ENCODE measurements around the gene LRRC72. TPM values are rescaled to one million over a fixed set of nuclear protein-coding genes. Genes with fewer than 3 reads are reported as not detected.

Gene LRRC72
- total RNA-seq, 1 experiment from 2014 or later, result not detected

DNA sequence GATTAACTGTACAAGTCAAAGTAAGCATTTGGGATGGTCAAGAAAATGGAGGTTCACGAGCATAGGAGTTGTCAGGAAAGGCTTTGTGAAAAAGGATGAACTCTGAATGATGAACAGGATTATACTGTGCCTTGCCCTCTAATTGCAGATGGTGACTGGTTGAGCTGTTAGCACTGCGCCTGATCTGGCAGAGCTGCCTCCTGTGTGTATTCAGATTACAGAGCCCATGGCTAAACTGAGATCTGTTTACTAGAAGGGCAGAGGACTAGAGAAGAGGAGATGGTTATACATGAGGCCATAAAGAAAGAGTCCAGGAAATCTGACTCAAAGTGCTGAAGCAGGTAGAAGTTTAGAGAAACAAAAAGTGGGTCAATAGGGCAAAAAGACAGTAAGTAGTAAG lies 29.7 kb downstream of the LRRC72 start:
- Mint-ChIP-seq H3K36me3 (ENCODE audit: insufficient read depth, unreplicated experiment) (no peaks in the 10 kb centered on the region), H3K27ac (ENCODE audit: low read depth, unreplicated experiment) (no peak overlapping the region), H3K4me1 (ENCODE audit: insufficient read depth, unreplicated experiment) (no peaks in the 10 kb centered on the region), H3K27me3 (ENCODE audit: insufficient read depth, unreplicated experiment) (peaks cover 10% of the 10 kb centered on the region), H3K9me3 (ENCODE audit: unreplicated experiment) (no peaks in the 10 kb centered on the region), H3K4me3 (ENCODE audit: unreplicated experiment) (no peak overlapping the region)
- no TSS peak for BruUV-seq (replicated peaks)
- CTCF ChIA-PET, result no interaction called here
- DNase-seq (ENCODE audit: unreplicated experiment), result no peak
- POLR2A ChIA-PET, result no interaction called here
- intact Hi-C loops (cut with micrococcal nuclease), result no loop called here
- TF ChIP-seq, protein P1, sequence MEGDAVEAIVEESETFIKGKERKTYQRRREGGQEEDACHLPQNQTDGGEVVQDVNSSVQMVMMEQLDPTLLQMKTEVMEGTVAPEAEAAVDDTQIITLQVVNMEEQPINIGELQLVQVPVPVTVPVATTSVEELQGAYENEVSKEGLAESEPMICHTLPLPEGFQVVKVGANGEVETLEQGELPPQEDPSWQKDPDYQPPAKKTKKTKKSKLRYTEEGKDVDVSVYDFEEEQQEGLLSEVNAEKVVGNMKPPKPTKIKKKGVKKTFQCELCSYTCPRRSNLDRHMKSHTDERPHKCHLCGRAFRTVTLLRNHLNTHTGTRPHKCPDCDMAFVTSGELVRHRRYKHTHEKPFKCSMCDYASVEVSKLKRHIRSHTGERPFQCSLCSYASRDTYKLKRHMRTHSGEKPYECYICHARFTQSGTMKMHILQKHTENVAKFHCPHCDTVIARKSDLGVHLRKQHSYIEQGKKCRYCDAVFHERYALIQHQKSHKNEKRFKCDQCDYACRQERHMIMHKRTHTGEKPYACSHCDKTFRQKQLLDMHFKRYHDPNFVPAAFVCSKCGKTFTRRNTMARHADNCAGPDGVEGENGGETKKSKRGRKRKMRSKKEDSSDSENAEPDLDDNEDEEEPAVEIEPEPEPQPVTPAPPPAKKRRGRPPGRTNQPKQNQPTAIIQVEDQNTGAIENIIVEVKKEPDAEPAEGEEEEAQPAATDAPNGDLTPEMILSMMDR (IDR thresholded peaks at IDR 0.05; ENCODE audit: unreplicated experiment), result no peak

GRCh38 chr7:16558761-16559302 lies 32.2 kb downstream of the LRRC72 start:
- CTCF ChIA-PET, result interaction anchor here (0.5 to 3.1 kb wide), 5 partner anchors 122 to 481 kb away, joined by 3 to 11 read pairs (median 5); no protein-coding TSS in a partner anchor
- DNase-seq (ENCODE audit: unreplicated experiment), result no peak
- POLR2A ChIA-PET, result interaction anchor here (0.6 to 0.7 kb wide), 3 partner anchors 442 to 561 kb away, joined by 3 to 5 read pairs (median 3); no protein-coding TSS in a partner anchor
- H3K4me3 Mint-ChIP-seq (ENCODE audit: unreplicated experiment), result no peak overlapping the region
- H3K36me3 Mint-ChIP-seq (ENCODE audit: insufficient read depth, unreplicated experiment), result no peaks in the 10 kb centered on the region
- BruUV-seq (replicated peaks), result no TSS peak
- TF ChIP-seq, protein P1 (IDR thresholded peaks at IDR 0.05; ENCODE audit: unreplicated experiment), result no peak
- no peak overlapping the region for H3K27ac Mint-ChIP-seq (ENCODE audit: low read depth, unreplicated experiment)
- H3K4me1 Mint-ChIP-seq (ENCODE audit: insufficient read depth, unreplicated experiment), result no peaks in the 10 kb centered on the region
- no peaks in the 10 kb centered on the region for H3K27me3 Mint-ChIP-seq (ENCODE audit: insufficient read depth, unreplicated experiment)
- H3K9me3 Mint-ChIP-seq (ENCODE audit: unreplicated experiment), result no peaks in the 10 kb centered on the region
- intact Hi-C loops (cut with micrococcal nuclease), result no loop called here

- Mint-ChIP-seq H3K27me3 (ENCODE audit: insufficient read depth, unreplicated experiment) (no peaks in the 10 kb centered on the region), H3K27ac (ENCODE audit: low read depth, unreplicated experiment) (no peak overlapping the region), H3K36me3 (ENCODE audit: insufficient read depth, unreplicated experiment) (no peaks in the 10 kb centered on the region), H3K4me3 (ENCODE audit: unreplicated experiment) (no peak overlapping the region), H3K4me1 (ENCODE audit: insufficient read depth, unreplicated experiment) (no peaks in the 10 kb centered on the region), H3K9me3 (ENCODE audit: unreplicated experiment) (no peaks in the 10 kb centered on the region)
- ChIA-PET CTCF (interaction anchor here (0.5 to 3.1 kb wide), 8 partner anchors 22 to 482 kb away, joined by 3 to 11 read pairs (median 4); no protein-coding TSS in a partner anchor), POLR2A (no interaction called here)
- TF ChIP-seq, protein P1 (IDR thresholded peaks at IDR 0.05; ENCODE audit: unreplicated experiment), result no peak
- intact Hi-C loops (cut with micrococcal nuclease), result no loop called here
- DNase-seq (ENCODE audit: unreplicated experiment), result no peak
- BruUV-seq (replicated peaks), result no TSS peak
Observed at GRCh38 chr7:16559497-16560179, 33.0 kb downstream of the LRRC72 start.

DNA sequence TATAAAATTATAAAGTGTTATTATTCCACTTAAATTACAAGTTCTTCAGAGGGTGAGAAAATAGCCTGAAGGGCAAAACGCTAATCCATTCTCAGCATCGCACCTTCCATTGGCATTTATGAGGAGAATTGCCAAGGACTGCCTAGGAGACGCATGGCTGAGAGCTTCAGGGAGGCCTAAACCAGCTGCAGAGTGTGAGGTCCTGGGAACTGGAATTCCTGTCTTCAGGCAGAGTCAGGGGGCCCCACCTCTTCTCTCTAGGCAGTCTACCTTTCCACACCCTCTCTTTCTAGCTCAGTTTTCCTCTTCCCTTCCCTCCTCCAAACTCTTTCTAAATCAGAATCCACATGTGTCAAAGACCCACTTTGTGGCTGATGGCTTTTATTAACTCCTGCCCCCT lies 35.3 kb downstream of the LRRC72 start:
- intact Hi-C loops (cut with micrococcal nuclease), result no loop called here
- no peaks in the 10 kb centered on the region for H3K9me3 Mint-ChIP-seq (ENCODE audit: unreplicated experiment)
- H3K27me3 Mint-ChIP-seq (ENCODE audit: insufficient read depth, unreplicated experiment), result no peaks in the 10 kb centered on the region
- TF ChIP-seq, protein P1 (IDR thresholded peaks at IDR 0.05; ENCODE audit: unreplicated experiment), result no peak
- no peak for DNase-seq (ENCODE audit: unreplicated experiment)
- H3K4me3 Mint-ChIP-seq (ENCODE audit: unreplicated experiment), result no peak overlapping the region
- H3K27ac Mint-ChIP-seq (ENCODE audit: low read depth, unreplicated experiment), result no peak overlapping the region
- H3K4me1 Mint-ChIP-seq (ENCODE audit: insufficient read depth, unreplicated experiment), result no peaks in the 10 kb centered on the region
- H3K36me3 Mint-ChIP-seq (ENCODE audit: insufficient read depth, unreplicated experiment), result no peaks in the 10 kb centered on the region
- ChIA-PET POLR2A (no interaction called here), CTCF (interaction anchor here (0.6 to 3.1 kb wide), 9 partner anchors 94 to 1464 kb away, joined by 3 to 11 read pairs (median 4); no protein-coding TSS in a partner anchor)
- BruUV-seq (replicated peaks), result no TSS peak

All from MCF 10A (cell line).